HG03460 (cell line): ENCODE measurements around the gene RNF215.
A peak's percentile ranks its signal among the peaks of the same experiment; 100 is the strongest.
"Not testable (repeated sequence)": the region's sequence is repeated elsewhere in the genome, so short reads cannot be mapped to it uniquely, and the experiment has no call there.

ENCODE experiments used
- ATAC-seq: cut with Tn5 transposase; IDR thresholded peaks from one replicate; pipeline ENCODE4 v1.9.1; 2021; ENCODE audit not compliant: unreplicated experiment

The RNF215 gene

GRCh38 chr22:30365891-30366290, 21.3 kb downstream of the RNF215 start:
- ATAC-seq, result no peak

- ATAC-seq, result no peak
These were observed 24.4 kb downstream of the RNF215 start for GRCh38 chr22:30362651-30363281.

GRCh38 chr22:30361916-30362650, 25.1 kb downstream of the RNF215 start:
- ATAC-seq, result no peak

- no peak for ATAC-seq
These were observed 28.7 kb downstream of the RNF215 start for GRCh38 chr22:30358541-30358940.

- no peak for ATAC-seq
These were observed 29.5 kb downstream of the RNF215 start for GRCh38 chr22:30357650-30358215.

- ATAC-seq, result no peak
These were observed 30.0 kb downstream of the RNF215 start for GRCh38 chr22:30357236-30357570.

GRCh38 chr22:30356449-30357235, 30.6 kb downstream of the RNF215 start, which contains the start of the genes CCDC157 and SF3A1:
Gene CCDC157 (plus strand): TSS chr22:30357007. CDS start chr22:30366001, 8,994 bp downstream.
Gene SF3A1 (minus strand): TSS chr22:30356894. CDS start chr22:30356792, 102 bp downstream.
- peak; percentile 84 for ATAC-seq

- ATAC-seq, result no peak
These were observed 32.6 kb downstream of the RNF215 start for GRCh38 chr22:30354644-30355043.

GRCh38 chr22:30351226-30351625, 36.0 kb downstream of the RNF215 start:
- no peak for ATAC-seq

GRCh38 chr22:30348809-30349208, 38.4 kb downstream of the RNF215 start:
- no peak for ATAC-seq

- no peak for ATAC-seq
These were observed 38.8 kb downstream of the RNF215 start for GRCh38 chr22:30348404-30348803.

- ATAC-seq, result no peak
These were observed 39.8 kb downstream of the RNF215 start for GRCh38 chr22:30347255-30347892.

- ATAC-seq, result no peak
These were observed 42.6 kb downstream of the RNF215 start for GRCh38 chr22:30344447-30345200.

- no peak for ATAC-seq
These were observed 46.1 kb downstream of the RNF215 start for GRCh38 chr22:30340911-30341685.

- no peak for ATAC-seq
These were observed 48.4 kb downstream of the RNF215 start for GRCh38 chr22:30338802-30339201.

GRCh38 chr22:30338341-30338740, 48.9 kb downstream of the RNF215 start:
- ATAC-seq, result not testable (repeated sequence)

GRCh38 chr22:30337461-30337778, 49.8 kb downstream of the RNF215 start:
- no peak for ATAC-seq

GRCh38 chr22:30336752-30337460, 50.3 kb downstream of the RNF215 start:
- no peak for ATAC-seq

- no peak for ATAC-seq
These were observed 52.0 kb downstream of the RNF215 start for GRCh38 chr22:30335236-30335635.
